Muscle layer of duodenum (tissue), 2 donors: Measurements from ENCODE around the gene CNOT6.
"Not testable (repeated sequence)": the region's sequence is repeated elsewhere in the genome, so short reads cannot be mapped to it uniquely, and the experiment has no call there.

Source experiments
- H3K27ac ChIP-seq: one replicate; pipeline ENCODE4 v1.7.0; 2013; ENCODE audit warnings: mild to moderate bottlenecking, low read length
- H3K27me3 ChIP-seq: one replicate; pipeline ENCODE4 v1.7.0; 2013; ENCODE audit warnings: low read depth, mild to moderate bottlenecking, control low read depth, low read length
- H3K36me3 ChIP-seq, 2 donors: one replicate each; pipeline ENCODE4 v1.7.0; 2013; ENCODE audit warnings: low read length in 2 of 2, control low read depth in 1 of 2, mild to moderate bottlenecking in 1 of 2; ENCODE audit not compliant: insufficient read depth in 2 of 2, control insufficient read depth in 1 of 2
- H3K4me1 ChIP-seq, 2 donors: one replicate each; pipeline ENCODE4 v1.7.0; 2013; ENCODE audit warnings: low read length in 2 of 2, mild to moderate bottlenecking in 2 of 2, control low read depth in 1 of 2, moderate library complexity in 1 of 2; ENCODE audit not compliant: insufficient read depth in 2 of 2, control insufficient read depth in 1 of 2
- H3K4me3 ChIP-seq, 2 donors: one replicate each; pipeline ENCODE4 v1.7.0; 2013; ENCODE audit warnings: low read length in 2 of 2, low read depth in 1 of 2, mild to moderate bottlenecking in 1 of 2
- H3K9me3 ChIP-seq, 2 donors: one replicate each; pipeline ENCODE4 v1.7.0; 2013; ENCODE audit warnings: low read length in 2 of 2, control low read depth in 1 of 2, mild to moderate bottlenecking in 1 of 2; ENCODE audit not compliant: control insufficient read depth in 1 of 2
- donor health status: healthy.

Gene CNOT6

DNA sequence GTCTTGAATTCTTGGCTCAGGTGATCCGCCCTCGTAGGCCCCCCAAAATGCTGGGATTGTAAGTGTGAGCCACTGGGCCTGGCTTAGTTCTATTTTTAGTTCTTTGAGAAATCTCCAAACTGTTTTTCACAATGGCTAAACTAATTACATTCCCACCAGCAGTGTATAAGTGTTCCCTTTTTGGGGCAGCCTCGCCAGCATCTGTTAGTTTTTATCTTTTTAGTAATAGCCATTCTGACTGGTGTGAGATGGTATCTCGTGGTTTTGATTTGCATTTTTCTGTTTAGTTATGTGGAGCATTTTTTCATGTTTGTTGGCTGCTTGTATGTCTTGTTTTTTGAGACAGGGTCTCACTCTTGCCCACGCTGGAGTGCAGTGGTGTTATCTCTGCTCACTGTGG is 28.2 kb downstream of the CNOT6 start:
- no peaks in the 10 kb centered on the region for H3K27me3 ChIP-seq
- H3K36me3 ChIP-seq = no peaks in the 10 kb centered on the region
- H3K4me1 ChIP-seq = peaks cover 0 to 21% of the 10 kb centered on the region in 2 donors
- H3K9me3 ChIP-seq = no peaks in the 10 kb centered on the region
- H3K4me3 ChIP-seq = no peak overlapping the region
- H3K27ac ChIP-seq = no peak overlapping the region

- H3K36me3 ChIP-seq = no peaks in the 10 kb centered on the region
- no peaks in the 10 kb centered on the region for H3K9me3 ChIP-seq
- no peaks in the 10 kb centered on the region for H3K27me3 ChIP-seq
- peaks cover 0 to 21% of the 10 kb centered on the region in 2 donors for H3K4me1 ChIP-seq
- no peak overlapping the region for H3K27ac ChIP-seq
- H3K4me3 ChIP-seq = no peak overlapping the region
These were observed 29.7 kb downstream of the CNOT6 start for GRCh38 chr5:180523629-180524466.

GRCh38 chr5:180525399-180525798 is 31.2 kb downstream of the CNOT6 start:
- Histone ChIP-seq H3K9me3 (no peaks in the 10 kb centered on the region), H3K27ac (no peak overlapping the region), H3K27me3 (no peaks in the 10 kb centered on the region), H3K4me3 (no peak overlapping the region), H3K4me1 (peaks cover 0 to 21% of the 10 kb centered on the region in 2 donors), H3K36me3 (no peaks in the 10 kb centered on the region)

GRCh38 chr5:180526269-180526668 is 32.1 kb downstream of the CNOT6 start:
- no peaks in the 10 kb centered on the region for H3K27me3 ChIP-seq
- H3K4me3 ChIP-seq = no peak overlapping the region
- H3K9me3 ChIP-seq = no peaks in the 10 kb centered on the region
- H3K27ac ChIP-seq = no peak overlapping the region
- H3K36me3 ChIP-seq = no peaks in the 10 kb centered on the region
- H3K4me1 ChIP-seq = peaks cover 0 to 21% of the 10 kb centered on the region in 2 donors

DNA sequence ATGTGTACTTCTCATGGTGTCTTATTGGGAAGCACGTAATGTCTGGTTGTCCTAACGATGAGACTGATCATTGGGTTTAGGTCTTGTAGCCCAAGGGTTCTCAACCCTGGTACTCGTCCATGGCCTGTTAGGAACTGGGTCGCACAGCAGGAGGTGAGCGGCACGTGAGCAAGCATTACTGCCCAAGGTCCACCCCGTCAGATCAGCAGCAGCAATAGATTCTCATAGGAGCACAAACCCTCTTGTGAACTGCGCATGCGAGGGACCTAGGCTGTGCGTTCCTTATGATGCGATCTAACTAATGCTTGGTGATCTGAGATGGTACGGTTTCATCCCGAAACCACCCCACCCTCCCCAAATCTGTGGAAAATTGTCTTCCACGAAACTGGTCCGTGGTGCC is 33.5 kb downstream of the CNOT6 start:
- H3K36me3 ChIP-seq = peaks cover 0 to 12% of the 10 kb centered on the region in 2 donors
- H3K27me3 ChIP-seq = no peaks in the 10 kb centered on the region
- no peak overlapping the region for H3K27ac ChIP-seq
- peaks cover 0 to 19% of the 10 kb centered on the region in 2 donors for H3K4me1 ChIP-seq
- H3K4me3 ChIP-seq = no peak overlapping the region
- no peaks in the 10 kb centered on the region for H3K9me3 ChIP-seq

GRCh38 chr5:180531036-180531585 is 36.9 kb downstream of the CNOT6 start:
- H3K27ac ChIP-seq, H3K9me3 ChIP-seq, H3K4me1 ChIP-seq, H3K4me3 ChIP-seq, H3K27me3 ChIP-seq: not testable (repeated sequence)
- peaks cover 0 to 23% of the 10 kb centered on the region in 2 donors for H3K36me3 ChIP-seq

GRCh38 chr5:180532268-180532667 is 38.1 kb downstream of the CNOT6 start:
- no peaks in the 10 kb centered on the region for H3K9me3 ChIP-seq
- peaks cover 0 to 31% of the 10 kb centered on the region in 2 donors for H3K36me3 ChIP-seq
- no peaks in the 10 kb centered on the region for H3K4me1 ChIP-seq
- H3K27ac ChIP-seq = no peak overlapping the region
- no peak overlapping the region for H3K4me3 ChIP-seq
- no peaks in the 10 kb centered on the region for H3K27me3 ChIP-seq

GRCh38 chr5:180533845-180534244 is 39.7 kb downstream of the CNOT6 start:
- Histone ChIP-seq H3K4me3 (no peak overlapping the region), H3K4me1 (no peaks in the 10 kb centered on the region), H3K27me3 (no peaks in the 10 kb centered on the region), H3K36me3 (peaks cover 0 to 31% of the 10 kb centered on the region in 2 donors), H3K27ac (no peak overlapping the region), H3K9me3 (no peaks in the 10 kb centered on the region)

DNA sequence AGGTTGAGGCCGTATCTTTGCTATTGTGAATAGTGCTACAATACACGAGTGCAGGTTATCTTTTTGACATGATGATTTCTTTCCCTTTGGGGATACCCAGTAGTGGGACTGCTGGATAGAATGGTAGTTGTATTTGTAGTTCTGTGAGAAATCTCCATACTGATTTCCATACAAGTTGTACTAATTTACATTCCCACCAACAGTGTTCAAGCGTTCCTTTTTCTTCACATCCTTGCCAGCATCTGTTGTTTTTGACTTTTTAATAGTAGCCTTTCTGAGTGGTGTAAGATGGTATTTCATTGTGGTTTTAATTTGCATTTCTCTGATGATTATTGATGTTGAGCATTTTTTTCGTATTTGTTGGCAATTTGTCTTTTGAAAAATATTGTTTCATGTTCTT is 41.4 kb downstream of the CNOT6 start:
- Histone ChIP-seq H3K4me1 (no peaks in the 10 kb centered on the region), H3K4me3 (no peak overlapping the region), H3K27ac (no peak overlapping the region), H3K27me3 (no peaks in the 10 kb centered on the region), H3K9me3 (no peaks in the 10 kb centered on the region), H3K36me3 (peaks cover 3 to 31% of the 10 kb centered on the region in 2 donors)

DNA sequence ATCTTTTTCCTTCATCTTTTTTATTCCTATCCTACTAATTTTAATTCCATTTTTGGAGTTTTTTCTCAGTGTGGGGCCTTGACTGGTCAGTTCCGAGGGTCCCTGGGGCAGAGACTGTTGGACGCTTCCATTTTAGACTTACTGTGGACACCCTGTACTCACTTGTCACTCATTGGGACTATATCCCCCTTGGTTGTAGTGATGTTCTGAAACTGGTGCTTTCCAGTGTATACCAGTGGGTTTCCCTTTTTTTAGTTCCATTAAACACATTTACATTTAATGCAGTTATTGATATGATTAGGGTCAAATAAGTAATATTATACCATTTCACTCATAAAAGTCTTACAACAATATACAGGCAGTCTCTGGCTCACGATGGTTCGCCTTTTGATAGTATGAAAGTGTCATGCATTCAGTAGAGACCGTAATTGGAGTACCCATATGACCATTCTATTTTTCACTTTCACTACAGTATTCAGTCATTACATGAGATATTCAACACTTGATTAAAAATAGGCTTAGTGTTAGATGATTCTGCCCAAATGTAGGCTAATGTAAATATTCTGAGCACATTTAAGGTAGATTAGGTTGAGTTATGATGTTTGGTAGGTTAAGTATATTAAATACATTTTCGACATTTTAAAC is 46.0 kb downstream of the CNOT6 start:
- Histone ChIP-seq H3K27ac (no peak overlapping the region), H3K27me3 (no peaks in the 10 kb centered on the region), H3K9me3 (no peaks in the 10 kb centered on the region), H3K4me1 (no peaks in the 10 kb centered on the region), H3K36me3 (peaks cover 7 to 12% of the 10 kb centered on the region in 2 donors), H3K4me3 (no peak overlapping the region)

GRCh38 chr5:180541710-180542109 is 47.5 kb downstream of the CNOT6 start:
- H3K27ac ChIP-seq = no peak overlapping the region
- H3K36me3 ChIP-seq = peaks cover 7% of the 10 kb centered on the region in 2 donors
- H3K4me1 ChIP-seq = no peaks in the 10 kb centered on the region
- no peaks in the 10 kb centered on the region for H3K9me3 ChIP-seq
- H3K27me3 ChIP-seq = no peaks in the 10 kb centered on the region
- H3K4me3 ChIP-seq = no peak overlapping the region
